A549 (cell line): ENCODE results near the gene UST.

ENCODE experiments used
- CHD4 ChIP-seq: fragments of 200-600 bp; sonication (generic); IDR thresholded peaks from 2 replicates; pipeline ENCODE4 v1.6.1; 2016; ENCODE audit warnings: antibody characterized with exemption, mild to moderate bottlenecking, borderline replicate concordance
- SMC3 ChIP-seq: fragments of >200 bp; sonication (Bioruptor Twin); formaldehyde crosslinking; IDR thresholded peaks from 3 replicates; pipeline ENCODE4 v1.6.1; 2018; ENCODE audit warnings: inconsistent platforms
- TF ChIP-seq, protein P1 (sequence below): fragments of >200 bp; sonication (Bioruptor Twin); formaldehyde crosslinking; IDR thresholded peaks from 3 replicates; pipeline ENCODE4 v1.5.1; 2016

DNA sequence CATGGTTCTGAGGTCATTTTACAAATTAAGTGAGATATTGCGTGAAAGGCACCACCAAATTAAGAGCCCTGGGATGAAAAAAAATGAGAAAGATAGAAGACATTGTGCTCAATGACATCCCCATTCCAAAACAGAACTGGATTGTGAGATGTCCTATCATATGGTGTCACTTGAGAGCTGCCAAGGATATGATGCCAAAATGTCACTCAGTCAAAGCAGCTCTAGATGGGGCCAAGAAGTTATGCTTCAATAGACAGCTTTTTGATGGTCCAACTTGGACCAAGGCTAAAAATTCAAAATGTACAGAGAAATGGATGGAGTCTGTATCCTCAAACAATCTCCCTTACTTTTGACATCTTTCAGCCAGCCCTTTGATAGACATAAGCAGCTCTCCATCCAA, 180.8 kb downstream of the UST start:
- TF ChIP-seq CHD4 (no peak), SMC3 (no peak)
- TF ChIP-seq, protein P1, sequence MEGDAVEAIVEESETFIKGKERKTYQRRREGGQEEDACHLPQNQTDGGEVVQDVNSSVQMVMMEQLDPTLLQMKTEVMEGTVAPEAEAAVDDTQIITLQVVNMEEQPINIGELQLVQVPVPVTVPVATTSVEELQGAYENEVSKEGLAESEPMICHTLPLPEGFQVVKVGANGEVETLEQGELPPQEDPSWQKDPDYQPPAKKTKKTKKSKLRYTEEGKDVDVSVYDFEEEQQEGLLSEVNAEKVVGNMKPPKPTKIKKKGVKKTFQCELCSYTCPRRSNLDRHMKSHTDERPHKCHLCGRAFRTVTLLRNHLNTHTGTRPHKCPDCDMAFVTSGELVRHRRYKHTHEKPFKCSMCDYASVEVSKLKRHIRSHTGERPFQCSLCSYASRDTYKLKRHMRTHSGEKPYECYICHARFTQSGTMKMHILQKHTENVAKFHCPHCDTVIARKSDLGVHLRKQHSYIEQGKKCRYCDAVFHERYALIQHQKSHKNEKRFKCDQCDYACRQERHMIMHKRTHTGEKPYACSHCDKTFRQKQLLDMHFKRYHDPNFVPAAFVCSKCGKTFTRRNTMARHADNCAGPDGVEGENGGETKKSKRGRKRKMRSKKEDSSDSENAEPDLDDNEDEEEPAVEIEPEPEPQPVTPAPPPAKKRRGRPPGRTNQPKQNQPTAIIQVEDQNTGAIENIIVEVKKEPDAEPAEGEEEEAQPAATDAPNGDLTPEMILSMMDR, result no peak
